Panc1 (cell line): Measurements from ENCODE around the gene CHCHD6. TPM values are rescaled to one million over a fixed set of nuclear protein-coding genes. Genes with fewer than 3 reads are reported as not detected.

ENCODE experiments used
- ATAC-seq: fragments of 200-7000 bp; cut with Tn5 transposase; 2 replicates; pipeline ENCODE4 v1.9.1; 2020; ENCODE audit warnings: mild to moderate bottlenecking, moderate library complexity
- BruUV-seq: library from RNA; stranded (reverse); fragments of 400-500 nt; replicated peaks from 2 replicates; lab custom pipeline; 2021; lab: Mats Ljungman, UMichigan
- CTCF ChIA-PET: fragments of 300-600 bp; sonication (Branson Sonifier 250); formaldehyde crosslinking; loops from one replicate; lab custom pipeline; 2022; ENCODE audit warnings: antibody characterized with exemption; lab: Charles Lee
- POLR2A ChIA-PET: fragments of 300-600 bp; sonication (Branson Sonifier 250); formaldehyde crosslinking; loops from one replicate; lab custom pipeline; 2022; ENCODE audit warnings: antibody characterized with exemption; lab: Charles Lee
- DNase-seq: peaks from one replicate; pipeline ENCODE4 v3.0.0-alpha.2; 2010; ENCODE audit warnings: low read depth, low spot score
- H3K27ac ChIP-seq: 2 replicates; pipeline ENCODE4 v1.5.1; 2011; ENCODE audit warnings: mild to moderate bottlenecking, low read length, inconsistent platforms
- H3K27me3 ChIP-seq: fragments of 200-500 bp; sonication (Bioruptor generic); 2 replicates; pipeline ENCODE4 v1.6.0; 2014; ENCODE audit warnings: low read length, inconsistent platforms; ENCODE audit not compliant: control insufficient read depth, insufficient read depth
- H3K36me3 ChIP-seq: fragments of 200-500 bp; sonication (Bioruptor generic); 2 replicates; pipeline ENCODE4 v1.5.1; 2014; ENCODE audit warnings: inconsistent platforms, mild to moderate bottlenecking, low read length, moderate library complexity; ENCODE audit not compliant: control insufficient read depth, insufficient read depth
- H3K4me1 ChIP-seq: 2 replicates; pipeline ENCODE4 v1.5.1; 2011; ENCODE audit warnings: inconsistent platforms, mild to moderate bottlenecking, low read length, moderate library complexity; ENCODE audit not compliant: control insufficient read depth, insufficient read depth
- H3K4me3 ChIP-seq, 2 experiments: 2 replicates each; pipeline ENCODE4 v1.5.1; 2011 to 2012; ENCODE audit warnings: low read depth in 2 of 2, low read length in 2 of 2, mild to moderate bottlenecking in 2 of 2, inconsistent platforms in 1 of 2, moderate library complexity in 1 of 2
- H3K9me3 ChIP-seq: fragments of 200-500 bp; sonication (Bioruptor generic); 2 replicates; pipeline ENCODE4 v1.5.1; 2014; ENCODE audit warnings: low read depth, mild to moderate bottlenecking, inconsistent platforms, low read length, moderate library complexity; ENCODE audit not compliant: control insufficient read depth, insufficient read depth
- POLR2AphosphoS5 ChIP-seq: IDR thresholded peaks from 2 replicates; pipeline ENCODE4 v1.6.1; 2012; ENCODE audit warnings: mild to moderate bottlenecking, low read depth, low read length, moderate library complexity
- REST ChIP-seq, 2 experiments: IDR thresholded peaks; 2 replicates each; pipeline ENCODE4 v1.6.1; 2011 to 2012; ENCODE audit warnings: low read depth in 2 of 2, control low read depth in 1 of 2, low read length in 1 of 2, mild to moderate bottlenecking in 1 of 2, moderate library complexity in 1 of 2; ENCODE audit not compliant: insufficient read depth in 1 of 2
- SIN3A ChIP-seq: IDR thresholded peaks from 2 replicates; pipeline ENCODE4 v1.6.1; 2012; ENCODE audit warnings: low read depth, mild to moderate bottlenecking, low read length, moderate library complexity, borderline replicate concordance; ENCODE audit not compliant: insufficient read depth
- TCF7L2 ChIP-seq: IDR thresholded peaks from 2 replicates; pipeline ENCODE4 v1.6.1; 2011; ENCODE audit warnings: mild to moderate bottlenecking, low read depth, low read length, inconsistent platforms
- in situ Hi-C: cut with HindIII; loops from 2 replicates; pipeline ENCODE4 v1.10.0; 2016; ENCODE audit warnings: low sequenced_read_pairs, low pct_unique_long_range_greater_than_20kb
- intact Hi-C: fragments of 100-400 bp; cut with micrococcal nuclease; formaldehyde crosslinking; loops from one replicate; pipeline ENCODE4 v1.10.0; 2022; ENCODE audit not compliant: unreplicated experiment
- total RNA-seq: library from RNA; stranded (reverse); gene quantifications from one replicate; pipeline ENCODE4 v1.2.1, GENCODE V29; 2021; ENCODE audit not compliant: unreplicated experiment
- TF ChIP-seq, protein P1 (sequence below): fragments of 450-650 bp; IDR thresholded peaks from 2 replicates; pipeline ENCODE4 v1.5.1; 2017; ENCODE audit warnings: mild to moderate bottlenecking

The CHCHD6 gene
- total RNA-seq, 1 experiment from 2014 or later, result 31.5 TPM

GRCh38 chr3:127005864-127006500, 301.9 kb downstream of the CHCHD6 start:
- no peak for DNase-seq
- Histone ChIP-seq H3K4me1 (peaks cover 14% of the 10 kb centered on the region), H3K36me3 (no peaks in the 10 kb centered on the region), H3K27me3 (no peaks in the 10 kb centered on the region), H3K27ac (no peak overlapping the region), H3K9me3 (no peaks in the 10 kb centered on the region), H3K4me3 (no peak overlapping the region)
- ChIA-PET CTCF (no interaction called here), POLR2A (no interaction called here)
- intact Hi-C loops (no loop called here), in situ Hi-C loops (no loop called here)
- TF ChIP-seq SIN3A (no peak), REST (IDR thresholded peaks at IDR 0.05; ENCODE audit: insufficient read depth in 1 of 2, low read depth in 2 of 2, low read length in 1 of 2) (no peak), TCF7L2 (no peak), POLR2AphosphoS5 (no peak)
- TF ChIP-seq, protein P1, sequence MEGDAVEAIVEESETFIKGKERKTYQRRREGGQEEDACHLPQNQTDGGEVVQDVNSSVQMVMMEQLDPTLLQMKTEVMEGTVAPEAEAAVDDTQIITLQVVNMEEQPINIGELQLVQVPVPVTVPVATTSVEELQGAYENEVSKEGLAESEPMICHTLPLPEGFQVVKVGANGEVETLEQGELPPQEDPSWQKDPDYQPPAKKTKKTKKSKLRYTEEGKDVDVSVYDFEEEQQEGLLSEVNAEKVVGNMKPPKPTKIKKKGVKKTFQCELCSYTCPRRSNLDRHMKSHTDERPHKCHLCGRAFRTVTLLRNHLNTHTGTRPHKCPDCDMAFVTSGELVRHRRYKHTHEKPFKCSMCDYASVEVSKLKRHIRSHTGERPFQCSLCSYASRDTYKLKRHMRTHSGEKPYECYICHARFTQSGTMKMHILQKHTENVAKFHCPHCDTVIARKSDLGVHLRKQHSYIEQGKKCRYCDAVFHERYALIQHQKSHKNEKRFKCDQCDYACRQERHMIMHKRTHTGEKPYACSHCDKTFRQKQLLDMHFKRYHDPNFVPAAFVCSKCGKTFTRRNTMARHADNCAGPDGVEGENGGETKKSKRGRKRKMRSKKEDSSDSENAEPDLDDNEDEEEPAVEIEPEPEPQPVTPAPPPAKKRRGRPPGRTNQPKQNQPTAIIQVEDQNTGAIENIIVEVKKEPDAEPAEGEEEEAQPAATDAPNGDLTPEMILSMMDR, result no peak
- BruUV-seq, result no TSS peak
- no peak; the same call in 1 of the 2 replicates for ATAC-seq

DNA sequence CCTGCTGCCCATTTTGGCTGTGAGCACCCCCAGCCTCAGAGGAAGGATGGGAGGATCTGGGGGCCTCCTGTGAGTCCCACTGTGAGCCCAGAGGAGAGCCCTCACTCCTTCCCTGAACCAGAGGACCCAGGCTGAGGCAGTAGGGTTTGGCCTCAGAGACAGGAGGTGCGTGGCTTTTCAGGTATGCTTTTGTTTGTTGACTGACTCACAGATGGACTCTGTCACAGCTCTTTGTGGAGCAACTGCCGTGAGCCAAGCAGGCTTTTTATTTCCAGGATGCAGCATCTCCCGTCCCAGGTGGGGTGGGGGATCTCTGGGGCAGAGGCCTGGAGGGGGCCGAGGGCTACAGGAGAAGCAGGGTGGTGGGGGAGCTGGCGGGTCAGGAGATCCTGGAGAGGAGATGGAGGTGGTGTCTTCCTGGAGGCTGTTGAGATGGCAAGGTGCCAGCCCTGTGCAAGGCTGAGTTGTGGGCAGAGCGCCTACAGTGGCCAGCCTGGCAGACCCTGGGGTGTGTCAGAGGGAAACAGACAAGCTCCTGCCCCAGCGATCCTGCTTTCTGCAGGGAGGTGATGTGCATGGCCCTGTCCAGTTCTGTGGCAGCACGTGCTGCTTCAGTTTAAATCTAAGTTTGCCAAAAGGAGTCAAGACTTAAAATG, 302.9 kb downstream of the CHCHD6 start:
- ATAC-seq, result no peak; the same call in 1 of the 2 replicates
- no peaks in the 10 kb centered on the region for H3K9me3 ChIP-seq
- in situ Hi-C loops (no loop called here), intact Hi-C loops (no loop called here)
- no peak overlapping the region for H3K27ac ChIP-seq
- no peaks in the 10 kb centered on the region for H3K36me3 ChIP-seq
- H3K4me1 ChIP-seq, result peaks cover 14% of the 10 kb centered on the region
- no peaks in the 10 kb centered on the region for H3K27me3 ChIP-seq
- no peak for DNase-seq
- H3K4me3 ChIP-seq, result no peak overlapping the region
- ChIA-PET CTCF (no interaction called here), POLR2A (no interaction called here)
- TF ChIP-seq, protein P1, result no peak
- TF ChIP-seq POLR2AphosphoS5 (no peak), TCF7L2 (no peak), SIN3A (no peak), REST (IDR thresholded peaks at IDR 0.05; ENCODE audit: insufficient read depth in 1 of 2, low read depth in 2 of 2, low read length in 1 of 2) (no peak)
- BruUV-seq, result no TSS peak
